Stimulated activated CD4-positive, alpha-beta T cell treated with anti-CD3 and anti-CD28 coated beads, TNF-alpha, amount 100 ng/mL, for 1 hour (primary cell): ENCODE results near the gene LIN7A.
"Not testable (repeated sequence)": the region's sequence is repeated elsewhere in the genome, so short reads cannot be mapped to it uniquely, and the experiment has no call there.

Source experiments
- DNase-seq, 3 donors: peaks; one replicate each; pipeline ENCODE4 v3.0.0-alpha.2; 2020; ENCODE audit warnings: low read depth in 3 of 3, low spot score in 1 of 3

LIN7A gene

DNA sequence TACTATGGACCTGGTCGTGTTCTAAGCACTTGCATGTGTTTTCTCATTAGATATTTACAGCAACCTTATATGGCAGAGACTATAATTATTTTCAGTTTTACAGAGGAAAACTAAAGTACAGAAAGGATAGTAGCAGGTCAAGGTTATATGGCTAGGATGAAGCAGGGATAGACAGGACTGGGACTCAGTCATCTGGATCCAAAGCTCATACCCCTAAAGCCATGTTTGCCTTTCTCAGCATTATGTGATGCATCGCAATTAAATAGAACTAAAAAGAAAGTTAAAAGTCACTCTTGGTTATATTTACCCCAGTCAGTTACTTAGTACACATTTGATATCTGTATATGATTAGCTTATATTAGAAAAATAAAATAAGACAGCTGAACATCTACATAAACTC is 13.3 kb downstream of the LIN7A start:
- no peak for DNase-seq

DNA sequence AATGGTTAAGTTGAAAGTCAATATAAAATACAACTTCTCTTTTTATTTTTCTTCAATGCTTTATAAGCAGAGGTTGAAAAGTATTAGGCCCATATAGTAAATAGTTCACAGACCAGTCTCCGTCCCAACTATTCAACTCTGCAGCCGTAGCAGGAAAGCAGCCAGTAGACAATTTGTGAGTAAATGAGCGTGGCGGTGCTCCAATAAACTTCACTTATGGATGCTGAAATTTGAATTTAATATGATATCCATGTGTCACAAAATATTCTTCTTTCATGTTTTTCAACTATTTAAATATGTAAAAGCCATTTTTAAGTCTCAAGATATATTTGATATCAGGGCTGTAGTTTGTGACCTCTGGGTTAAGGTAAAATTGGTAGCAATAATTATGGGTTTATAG is 17.7 kb downstream of the LIN7A start:
- no peak for DNase-seq

DNA sequence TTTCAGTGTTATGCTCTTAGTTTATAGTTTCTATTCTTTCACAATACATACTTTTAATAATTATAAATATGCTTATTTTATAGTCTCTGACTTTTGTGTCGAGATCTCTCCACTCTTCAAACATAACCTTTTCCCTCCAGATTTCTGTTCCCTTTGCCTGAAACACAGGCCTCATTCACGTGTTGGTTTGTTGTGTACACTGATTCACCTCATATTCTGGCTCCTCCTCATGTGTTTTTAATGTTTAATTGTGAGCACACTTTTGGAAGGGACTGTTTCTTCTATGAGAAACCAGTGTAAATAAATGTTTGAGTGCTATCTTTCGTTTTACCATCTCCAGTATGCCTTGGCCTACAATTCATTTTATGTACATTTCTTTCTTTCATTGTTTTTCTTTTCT is 20.1 kb downstream of the LIN7A start:
- no peak for DNase-seq

DNA sequence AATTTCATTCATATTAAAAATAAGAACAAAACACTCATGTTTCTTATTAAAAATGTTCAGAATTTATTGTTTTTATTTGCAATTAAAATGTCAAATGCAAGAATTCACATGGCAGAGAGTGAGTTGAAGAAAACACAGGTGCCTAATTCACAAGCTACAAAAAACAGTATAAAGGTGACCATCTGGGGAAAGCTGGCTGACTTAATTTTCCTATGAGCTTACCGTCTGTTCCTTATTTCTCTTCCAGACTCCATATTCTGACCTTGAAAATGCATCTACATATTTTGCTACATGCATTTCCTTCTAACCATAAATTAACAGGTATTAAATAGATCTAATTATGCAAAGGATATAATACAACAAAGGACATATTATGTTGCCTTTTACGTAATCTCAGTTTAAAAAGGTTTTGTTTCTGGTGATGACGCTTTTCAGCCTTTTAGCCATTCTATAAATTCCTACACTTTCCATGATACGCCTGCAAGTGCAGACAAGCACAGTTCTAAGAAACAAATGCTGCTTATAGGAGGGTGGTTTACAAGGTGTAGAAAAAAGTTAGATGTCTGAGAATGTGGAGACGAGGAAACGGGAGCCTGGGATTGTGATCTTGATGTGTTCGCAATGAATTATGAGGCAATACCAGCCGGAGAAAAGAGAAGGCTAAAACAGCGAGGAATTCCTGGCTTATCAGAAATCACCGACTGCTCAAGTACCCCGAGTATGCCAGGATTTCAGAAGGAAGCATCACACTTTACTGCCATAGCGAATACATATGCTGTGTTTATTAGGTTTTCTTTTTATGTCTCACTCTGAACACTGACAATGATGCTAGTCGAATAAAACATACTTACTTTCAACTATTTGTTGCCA is 24.6 kb downstream of the LIN7A start:
- no peak for DNase-seq

DNA sequence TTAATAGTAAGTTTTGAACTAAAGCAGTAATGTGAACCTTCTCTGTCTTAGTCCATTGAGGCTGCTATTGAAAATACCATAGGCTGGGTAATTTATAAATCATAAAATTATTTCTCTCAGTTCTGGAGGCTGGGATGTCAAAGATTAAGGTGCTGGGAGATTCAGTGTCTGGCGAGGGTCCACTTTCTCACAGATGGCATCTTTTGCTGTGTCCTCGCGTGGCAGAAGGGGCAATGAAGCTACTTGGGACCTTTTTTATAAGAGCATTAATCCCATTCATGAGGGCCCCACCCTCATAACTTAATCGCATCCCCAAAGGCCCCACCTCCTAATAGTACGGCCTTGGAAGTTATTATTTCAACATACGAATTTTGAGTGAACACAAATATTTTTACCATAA is 28.4 kb downstream of the LIN7A start:
- no peak for DNase-seq

DNA sequence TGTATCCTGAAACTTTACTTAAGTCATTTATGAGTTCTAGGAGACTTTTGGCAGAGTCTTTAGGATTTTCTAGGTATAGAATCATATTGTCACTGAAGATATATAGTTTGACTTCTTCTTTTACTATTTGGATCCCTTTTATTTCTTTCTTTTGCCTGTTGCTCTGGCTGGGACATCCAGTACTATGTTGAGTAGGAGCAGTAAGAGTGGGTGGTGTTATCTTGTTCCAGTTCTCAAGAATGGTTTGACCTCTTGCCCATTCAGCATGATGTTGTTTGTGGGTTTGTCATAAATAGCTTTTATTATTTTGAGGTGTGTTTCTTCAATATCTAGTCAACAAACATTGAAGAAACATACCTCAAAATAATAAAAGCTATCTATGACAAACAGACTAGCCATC is 35.0 kb downstream of the LIN7A start:
- DNase-seq: no peak

DNA sequence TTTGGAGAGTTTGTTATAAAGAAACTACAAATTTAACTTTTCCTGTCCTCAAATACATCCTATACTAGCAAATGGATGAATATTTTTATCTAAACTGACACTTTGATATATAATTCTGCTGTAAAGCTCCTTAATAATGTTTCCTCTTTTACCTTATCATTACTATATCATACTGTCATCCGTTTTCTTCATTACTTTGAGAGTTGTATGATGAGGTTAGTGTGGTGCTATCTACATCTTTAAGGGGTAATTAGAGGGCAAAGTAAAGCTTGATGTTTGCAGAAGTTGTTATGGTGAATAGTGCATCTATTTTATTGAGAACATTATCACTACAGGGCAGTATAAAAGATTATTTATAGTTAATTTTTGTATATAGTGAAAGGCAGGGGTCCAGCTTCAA is 36.1 kb downstream of the LIN7A start:
- no peak for DNase-seq

DNA sequence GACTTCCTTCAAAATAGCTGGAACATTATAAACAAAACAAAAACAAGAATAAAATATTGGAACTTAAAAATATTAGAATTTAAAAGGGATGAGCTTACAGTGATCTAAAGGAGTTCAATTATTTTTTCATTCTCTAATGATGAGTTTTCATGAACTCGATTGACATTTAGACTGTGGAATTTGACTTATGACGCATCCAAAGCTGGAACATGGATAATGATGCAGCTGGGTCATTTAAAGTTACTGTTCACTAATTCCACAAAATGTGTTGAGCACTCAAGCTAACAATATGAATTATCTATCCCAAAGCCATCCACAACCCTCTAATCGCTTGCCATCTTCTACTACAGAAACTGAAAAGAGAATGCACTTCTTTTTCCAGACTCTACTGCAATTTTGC is 42.5 kb downstream of the LIN7A start:
- DNase-seq: no peak

DNA sequence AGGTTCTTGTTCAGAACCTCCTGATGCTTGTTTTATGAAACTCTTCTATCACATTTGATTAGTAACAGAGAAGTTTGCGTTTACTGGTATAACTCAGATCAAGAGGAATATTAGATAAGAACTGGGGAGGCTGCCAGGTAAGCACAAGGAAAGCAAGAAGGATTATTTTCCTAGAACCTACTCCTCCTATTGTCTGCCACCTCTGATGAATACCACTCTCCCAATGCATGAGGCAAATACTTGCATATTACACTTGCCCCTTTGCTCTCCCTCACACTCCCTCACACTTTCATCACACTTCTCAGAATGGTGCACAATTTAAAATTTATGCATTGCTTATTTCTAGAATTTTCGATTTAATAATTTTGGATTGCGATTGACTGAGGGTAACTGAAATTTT is 43.6 kb downstream of the LIN7A start:
- DNase-seq: no peak

DNA sequence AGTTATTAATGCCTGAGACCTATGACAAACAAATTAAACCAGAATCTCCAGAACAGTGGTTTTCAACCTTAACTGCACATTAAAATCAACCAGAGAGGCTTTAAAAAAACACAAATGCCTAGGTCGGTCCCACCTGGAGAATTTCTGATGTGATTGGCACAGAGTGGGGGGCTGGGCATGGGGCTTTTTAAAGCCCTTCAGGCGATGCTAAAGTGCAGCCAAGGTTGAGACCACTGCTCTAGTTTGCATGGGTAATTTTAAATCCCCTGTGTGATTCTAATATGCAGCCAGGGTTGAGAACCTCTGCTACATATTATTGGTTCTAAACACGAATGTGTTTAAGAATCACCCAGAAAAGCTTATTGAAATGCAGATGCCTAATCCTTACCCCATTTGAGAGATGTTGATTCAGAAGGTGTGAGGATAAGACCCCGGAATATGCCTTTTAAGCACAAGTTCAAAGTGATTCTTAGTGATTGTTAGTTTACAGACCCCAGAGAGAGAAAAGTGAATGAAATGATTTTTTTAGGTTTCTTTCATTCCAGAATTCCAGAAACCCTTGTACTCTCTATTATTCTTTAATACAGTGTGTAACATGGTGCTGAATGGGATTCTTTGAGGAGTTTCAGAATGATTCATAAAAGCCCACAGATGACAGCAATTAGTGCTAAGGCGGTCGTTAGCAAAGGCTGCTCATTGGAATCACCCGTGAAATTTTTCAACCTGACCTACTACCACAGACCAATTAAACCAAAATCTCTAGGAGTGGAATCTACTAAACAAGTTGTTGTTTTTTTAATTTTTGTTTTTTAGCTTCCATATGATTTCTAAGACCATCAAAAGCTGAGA is 44.9 kb downstream of the LIN7A start:
- DNase-seq: no peak

DNA sequence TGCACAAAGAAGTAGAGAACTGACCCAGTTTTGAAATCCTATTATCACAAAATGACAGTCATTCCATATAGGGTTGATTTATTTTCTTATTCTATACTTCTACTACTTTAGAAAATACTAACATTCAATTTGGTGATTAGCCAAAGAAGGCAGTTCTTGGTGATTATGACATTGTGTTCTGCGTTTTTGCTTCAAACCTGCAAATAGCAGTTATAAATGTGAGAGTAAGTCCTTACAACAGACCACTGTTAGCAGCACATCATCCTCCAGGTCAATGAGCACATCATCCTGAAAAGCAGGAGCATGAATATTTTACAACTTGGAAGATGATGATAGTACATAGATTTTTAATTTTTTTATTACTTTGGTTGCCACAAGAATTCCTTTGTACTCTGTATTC is 53.1 kb downstream of the LIN7A start:
- DNase-seq: no peak

DNA sequence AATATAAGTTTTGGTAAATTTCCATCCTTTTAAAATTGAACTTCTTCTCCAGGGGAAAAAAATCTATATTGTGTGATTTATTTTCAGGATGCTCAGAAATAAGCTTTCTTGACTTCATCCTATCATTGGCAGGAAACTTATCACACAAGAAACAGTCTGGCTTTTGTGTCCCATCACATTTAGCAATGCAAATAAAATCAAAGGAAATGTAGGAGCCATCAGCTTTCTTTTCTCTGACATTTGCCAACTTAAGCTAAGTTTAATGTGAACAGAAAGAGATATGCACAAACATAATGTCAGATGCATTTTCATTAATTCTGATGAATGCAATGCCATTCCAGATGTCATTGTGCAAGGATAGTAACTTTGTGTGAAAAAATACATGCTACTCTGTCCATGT is 56.6 kb downstream of the LIN7A start:
- DNase-seq: no peak

DNA sequence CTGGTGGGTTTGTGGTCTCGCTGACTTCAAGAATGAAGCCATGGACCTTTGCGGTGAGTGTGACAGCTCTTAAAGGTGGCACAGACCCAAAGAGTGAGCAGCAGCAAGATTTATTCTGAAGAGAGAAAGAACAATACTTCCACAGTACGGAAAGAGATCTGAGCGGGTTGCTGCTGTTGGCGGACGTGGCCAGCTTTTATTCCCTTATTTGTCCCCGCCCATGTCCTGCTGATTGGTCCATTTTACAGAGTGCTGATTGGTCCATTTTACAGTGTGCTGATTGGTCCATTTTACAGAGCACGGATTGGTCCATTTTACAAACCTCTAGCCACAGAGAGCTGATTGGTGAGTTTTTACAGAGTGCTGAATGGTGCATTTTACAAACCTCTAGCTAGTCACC is 59.3 kb downstream of the LIN7A start:
- not testable (repeated sequence) for DNase-seq

DNA sequence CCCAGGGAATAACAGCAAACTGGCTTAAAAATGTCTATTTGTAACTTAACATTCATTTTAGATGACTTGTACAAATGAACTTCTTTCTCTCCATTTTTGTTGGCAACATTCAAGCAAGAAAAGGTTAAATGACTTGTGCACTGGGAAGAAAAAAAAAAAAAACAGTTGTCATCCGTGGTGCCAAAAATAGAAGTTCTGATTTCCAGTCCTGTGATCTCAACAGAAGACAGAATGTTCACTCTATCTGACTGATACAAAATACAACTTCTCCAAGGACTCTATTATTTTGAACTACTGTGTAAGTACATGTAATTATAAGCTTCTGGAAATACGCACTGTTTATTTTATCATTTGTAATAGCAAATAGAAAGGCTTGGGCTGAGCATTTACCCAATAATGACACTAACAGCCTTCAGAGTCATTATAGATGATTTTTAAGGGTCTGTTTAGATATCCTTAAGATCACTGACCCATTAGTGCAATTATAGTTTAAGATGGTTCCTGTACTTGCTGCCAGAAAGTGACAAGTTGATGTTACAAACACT is 59.9 kb downstream of the LIN7A start:
- DNase-seq: no peak

DNA sequence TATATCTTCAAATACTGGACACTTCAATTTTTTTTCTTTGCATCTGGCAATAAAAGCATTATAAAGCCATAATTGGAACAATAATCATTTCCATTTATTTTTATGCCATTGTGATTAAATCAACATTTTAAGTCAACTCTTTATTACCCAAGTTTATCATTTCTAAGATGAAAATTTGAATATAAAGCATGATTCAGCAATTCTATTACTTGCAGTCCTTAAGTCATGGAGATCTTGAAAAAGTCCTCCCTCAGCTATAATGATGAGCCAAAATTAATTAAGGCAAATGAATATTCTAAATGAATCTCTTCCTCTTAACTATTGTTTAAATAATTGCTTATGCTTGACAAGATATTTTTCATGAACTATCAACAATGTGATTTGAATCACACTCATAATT is 65.7 kb downstream of the LIN7A start:
- no peak for DNase-seq

DNA sequence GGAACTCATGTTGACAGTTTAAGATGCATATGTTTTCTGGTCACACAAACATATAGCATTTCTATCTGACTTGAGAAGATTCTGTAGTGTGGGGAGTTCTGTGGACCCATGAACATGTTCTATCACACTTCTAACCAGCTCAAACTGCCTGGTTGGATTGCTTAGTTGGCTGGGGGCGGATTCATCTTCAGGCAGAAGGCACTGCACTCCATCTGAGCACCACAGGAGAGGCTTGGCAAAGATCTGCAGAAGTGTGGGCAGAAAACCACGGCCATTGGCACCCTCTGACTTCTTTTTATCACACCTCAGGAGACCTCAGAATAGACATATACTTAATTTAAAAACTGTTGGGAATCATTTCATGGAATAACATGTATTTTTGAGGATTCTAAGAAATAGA is 68.5 kb downstream of the LIN7A start:
- no peak for DNase-seq

DNA sequence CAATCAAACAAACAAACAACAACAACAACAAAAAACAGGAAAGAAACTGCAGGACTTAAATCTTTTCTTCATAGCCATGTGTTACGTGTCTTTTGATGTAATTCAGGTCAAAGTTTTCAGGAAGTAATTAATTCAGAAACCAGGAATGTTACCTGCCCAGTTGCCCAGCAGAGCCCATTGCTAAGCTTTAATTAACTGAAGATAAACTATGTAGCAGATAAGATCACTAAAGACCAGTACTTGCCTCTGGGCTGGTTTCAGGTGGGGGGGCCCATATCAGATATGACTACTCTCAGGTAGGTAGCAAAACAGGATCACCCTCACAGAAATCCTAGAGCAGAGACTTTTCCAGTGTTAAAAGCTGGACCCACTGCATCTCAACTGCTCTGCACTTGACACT is 69.2 kb downstream of the LIN7A start:
- no peak for DNase-seq

DNA sequence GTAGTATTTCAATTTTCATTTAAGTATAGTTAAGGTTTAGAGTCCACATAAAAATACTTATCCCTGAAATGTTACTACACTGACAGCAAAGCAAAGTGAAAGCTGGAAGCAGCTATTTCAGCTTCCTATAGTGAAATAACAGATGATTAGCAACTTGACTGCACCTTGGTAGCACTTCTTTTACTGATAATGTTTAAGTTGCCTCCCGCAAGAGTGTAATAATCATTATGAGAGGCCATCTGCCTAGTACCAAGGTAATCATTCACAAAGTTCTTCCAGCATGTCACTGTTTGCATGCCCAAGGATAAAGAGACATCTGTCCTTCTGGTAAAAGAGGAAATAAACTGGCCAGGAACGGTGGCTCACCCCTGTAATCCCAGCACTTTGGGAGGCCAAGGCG is 69.8 kb downstream of the LIN7A start:
- DNase-seq: no peak

DNA sequence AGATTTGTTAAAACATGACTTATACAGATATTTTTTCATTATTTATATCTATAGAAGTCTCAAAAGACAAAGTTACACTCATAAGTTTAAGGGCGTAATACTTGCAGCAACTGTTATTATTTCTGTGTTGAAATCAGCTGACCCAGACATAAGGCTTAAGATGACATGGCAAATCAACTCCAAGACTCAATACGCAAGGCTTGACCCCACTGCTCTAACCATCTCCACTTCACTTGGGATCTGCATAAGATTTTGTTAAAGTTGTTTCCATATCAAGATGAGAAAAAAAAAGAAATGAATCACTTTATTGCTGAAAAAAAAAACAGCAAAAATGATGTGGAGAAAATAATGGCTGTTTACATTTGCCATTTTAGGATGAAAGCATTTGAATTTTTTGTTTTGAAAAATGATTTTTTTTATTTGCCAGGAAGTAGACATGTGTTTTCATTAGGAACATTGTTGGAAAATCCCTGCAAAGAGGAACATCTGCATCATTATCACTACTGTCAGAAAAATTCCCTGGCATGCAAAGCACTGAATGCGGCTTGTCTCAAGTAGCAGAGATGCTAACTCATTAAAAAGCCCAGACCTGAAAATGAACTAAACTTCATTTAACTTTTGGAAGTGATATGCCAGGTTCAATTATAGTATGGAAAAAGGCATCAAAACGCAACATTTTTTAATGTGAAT is 73.5 kb downstream of the LIN7A start:
- DNase-seq: no peak

DNA sequence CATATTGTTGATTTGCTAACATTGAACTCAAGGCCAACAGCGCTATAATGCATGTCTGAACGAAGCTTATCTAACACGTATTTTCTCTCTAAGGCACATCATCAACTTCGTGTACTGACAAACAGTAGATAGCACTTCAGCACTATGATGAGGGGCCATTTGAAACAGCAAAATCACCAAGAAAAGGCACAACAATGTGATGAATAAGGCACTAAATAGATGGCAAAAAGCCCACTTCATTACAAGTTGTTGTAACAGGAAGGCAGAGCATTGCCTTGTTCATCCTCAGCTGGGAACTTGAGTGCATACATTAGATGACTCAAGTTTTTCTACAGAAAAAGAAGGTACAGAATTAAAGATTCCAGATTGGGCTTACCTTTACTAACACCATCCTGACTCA is 75.2 kb downstream of the LIN7A start:
- no peak for DNase-seq

DNA sequence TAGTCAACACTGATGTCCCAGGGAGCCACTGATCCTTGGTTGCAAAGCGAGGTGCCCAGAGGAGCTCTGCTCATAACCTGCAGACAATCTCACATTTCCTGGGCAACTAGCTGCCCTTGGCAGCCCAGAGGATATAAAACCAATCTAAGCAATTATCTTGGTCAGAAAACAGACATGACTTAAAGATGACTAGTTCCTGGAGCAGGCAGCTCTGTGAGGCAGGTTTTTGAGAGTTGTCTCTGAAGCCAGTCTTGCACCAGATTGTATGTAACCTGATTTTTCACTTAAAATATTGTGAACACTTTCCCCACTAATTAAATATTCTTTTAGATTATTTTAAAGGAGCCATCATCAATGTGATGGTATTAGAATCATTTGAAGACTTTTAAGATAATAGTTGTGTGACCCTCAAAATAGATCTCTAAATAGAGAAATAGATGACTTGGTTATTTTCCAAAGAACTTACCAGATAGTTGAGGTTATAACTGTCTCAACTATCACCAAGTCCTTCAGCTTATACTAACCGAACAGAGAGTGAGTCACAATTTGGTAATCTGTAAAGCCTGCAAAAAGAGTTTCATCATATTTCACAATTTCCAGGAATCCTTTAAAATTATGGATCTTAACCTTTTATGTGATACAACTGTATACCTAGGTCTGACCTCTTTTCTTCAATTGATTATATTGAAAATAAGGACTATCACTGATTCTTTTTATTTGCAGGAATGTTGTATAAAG is 75.9 kb downstream of the LIN7A start:
- no peak for DNase-seq
